ENCODE measurements around the gene PDE6A. TPM values are rescaled to one million over a fixed set of nuclear protein-coding genes. Genes with fewer than 3 reads are reported as not detected.
A peak's percentile ranks its signal among the peaks of the same experiment; 100 is the strongest.
"Not testable (repeated sequence)": the region's sequence is repeated elsewhere in the genome, so short reads cannot be mapped to it uniquely, and the experiment has no call there.

PDE6A gene
- total RNA-seq, 4 donors from 2014 or later = 0.04 to 3.8 (median 2.2) TPM

- intact Hi-C loops (cut with DNase I) = no loop called here
- no peak overlapping the region for H3K27ac ChIP-seq
- TF ChIP-seq POLR2A (IDR thresholded peaks at IDR 0.05) = no peak
- no peak for TF ChIP-seq CTCF (IDR thresholded peaks at IDR 0.05)
- no peaks in the 10 kb centered on the region for H3K4me1 ChIP-seq
- peaks cover 0 to 8% (median 0%) of the 10 kb centered on the region in 3 donors for H3K36me3 ChIP-seq
- WGBS, 2 donors = 83 to 87% methylated on average over 3 of the region's 3 CpGs
- H3K9me3 ChIP-seq = no peaks in the 10 kb centered on the region
- DNase-seq = no peak
- no peaks in the 10 kb centered on the region for H3K27me3 ChIP-seq
- no peak overlapping the region for H3K4me3 ChIP-seq
Measured at GRCh38 chr5:149863830-149864229, 80.8 kb downstream of the PDE6A start.

DNA sequence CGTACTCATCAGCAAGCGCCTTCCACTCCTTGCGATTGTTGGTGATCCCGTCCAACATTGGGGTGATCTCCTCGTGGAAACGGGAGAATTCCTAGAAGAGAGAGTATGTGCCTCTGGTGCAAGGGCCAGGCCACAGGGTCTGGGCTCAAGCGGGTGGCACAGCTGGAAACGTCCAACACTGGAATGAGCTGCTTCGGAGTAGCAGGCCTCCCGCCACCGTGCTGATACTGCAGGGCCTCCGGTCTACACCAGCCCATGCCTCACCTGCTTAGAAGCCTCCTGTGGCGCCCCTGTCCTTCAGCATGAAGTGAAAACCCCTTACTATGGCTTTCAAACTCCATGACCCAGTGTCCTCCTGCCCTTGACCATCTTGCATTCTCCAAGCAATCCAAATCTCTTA lies 81.4 kb downstream of the PDE6A start:
- Histone ChIP-seq H3K36me3 (peaks cover 0 to 8% (median 0%) of the 10 kb centered on the region in 3 donors), H3K4me3 (no peak overlapping the region), H3K27ac (no peak overlapping the region), H3K27me3 (no peaks in the 10 kb centered on the region), H3K4me1 (peaks cover 0 to 2% (median 0%) of the 10 kb centered on the region in 3 donors), H3K9me3 (no peaks in the 10 kb centered on the region)
- TF ChIP-seq CTCF (IDR thresholded peaks at IDR 0.05) (no peak), POLR2A (IDR thresholded peaks at IDR 0.05) (no peak)
- no peak for DNase-seq
- 91 to 92% methylated on average over 11 to 12 of the region's 13 CpGs for WGBS, 2 donors
- intact Hi-C loops (cut with DNase I) = no loop called here

DNA sequence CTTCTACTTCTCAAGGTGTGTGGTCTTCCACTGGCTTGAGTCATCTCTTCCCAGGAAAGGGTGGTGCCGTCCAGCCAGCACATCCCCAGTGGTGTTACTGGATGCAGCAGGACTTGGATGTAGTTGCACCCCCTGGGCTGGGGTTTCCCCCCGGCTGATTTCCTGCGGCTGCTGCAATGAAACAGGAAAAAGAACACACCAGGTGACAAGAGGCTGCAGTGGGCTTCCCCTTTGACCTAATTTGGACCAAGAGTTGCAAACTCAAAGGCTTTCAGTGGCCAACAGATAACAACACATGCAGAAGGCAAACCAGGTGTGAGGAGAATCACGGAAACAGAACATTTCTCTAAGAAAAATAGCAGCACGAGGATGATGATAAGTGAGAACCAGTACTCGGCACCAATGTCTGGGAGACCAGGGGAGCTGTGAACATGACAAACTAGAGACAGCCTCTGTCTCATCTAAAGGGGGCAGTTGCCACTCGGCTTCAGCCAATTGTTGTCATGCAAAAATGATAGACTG lies 83.7 kb downstream of the PDE6A start:
- Histone ChIP-seq H3K36me3 (peaks cover 0 to 8% (median 0%) of the 10 kb centered on the region in 3 donors), H3K4me3 (no peak overlapping the region), H3K27ac (no peak overlapping the region), H3K9me3 (no peaks in the 10 kb centered on the region), H3K4me1 (peaks cover 6 to 22% (median 7%) of the 10 kb centered on the region in 3 donors), H3K27me3 (no peaks in the 10 kb centered on the region)
- no peak for TF ChIP-seq CTCF (IDR thresholded peaks at IDR 0.05)
- no peak for TF ChIP-seq POLR2A (IDR thresholded peaks at IDR 0.05)
- WGBS, 2 donors = 70 to 81% methylated on average over 4 to 7 of the region's 7 CpGs
- no peak for DNase-seq
- intact Hi-C loops (cut with DNase I) = no loop called here

GRCh38 chr5:149859746-149860145 lies 84.8 kb downstream of the PDE6A start:
- intact Hi-C loops (cut with DNase I) = no loop called here
- Histone ChIP-seq H3K27ac (no peak overlapping the region), H3K4me3 (no peak overlapping the region), H3K4me1 (peaks cover 6 to 22% (median 7%) of the 10 kb centered on the region in 3 donors), H3K9me3 (no peaks in the 10 kb centered on the region), H3K36me3 (peaks cover 0 to 8% (median 0%) of the 10 kb centered on the region in 3 donors), H3K27me3 (no peaks in the 10 kb centered on the region)
- no peak for DNase-seq
- WGBS, 2 donors = 97 to 98% methylated on average over 4 of the region's 4 CpGs
- TF ChIP-seq POLR2A (IDR thresholded peaks at IDR 0.05) = no peak
- no peak for TF ChIP-seq CTCF (IDR thresholded peaks at IDR 0.05)

GRCh38 chr5:149858481-149858880 lies 86.1 kb downstream of the PDE6A start:
- DNase-seq; H3K36me3 ChIP-seq; H3K9me3 ChIP-seq; H3K27me3 ChIP-seq; H3K4me3 ChIP-seq; intact Hi-C loops (cut with DNase I): not testable (repeated sequence)
- WGBS, 2 donors = 94 to 95% methylated on average over 5 to 6 of the region's 6 CpGs
- peak overlapping the region in 3 of 4 donors; percentile 11 to 77 (median 64) for H3K27ac ChIP-seq
- peaks cover 6 to 22% (median 7%) of the 10 kb centered on the region in 3 donors for H3K4me1 ChIP-seq

DNA sequence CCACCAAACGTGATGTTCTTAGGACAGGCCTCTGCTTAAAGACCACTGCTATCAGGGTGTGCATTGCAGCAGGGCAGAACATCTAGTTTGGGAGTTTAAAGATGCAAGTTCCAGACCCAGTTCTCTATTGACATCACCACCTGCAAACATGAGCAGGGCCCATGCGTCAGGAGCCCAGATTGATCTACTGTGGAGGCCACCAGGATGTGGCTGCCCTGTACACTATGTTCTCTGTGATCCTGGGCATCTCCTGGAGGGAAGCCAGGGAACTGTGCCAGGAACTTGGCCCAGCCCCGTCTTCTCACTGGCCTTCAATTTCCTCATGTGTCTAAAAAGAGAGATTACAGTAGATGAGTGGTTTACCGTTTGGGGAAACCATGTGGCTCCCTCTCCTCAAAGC lies 87.1 kb downstream of the PDE6A start:
- no peak for DNase-seq
- Histone ChIP-seq H3K36me3 (peaks cover 0 to 8% (median 0%) of the 10 kb centered on the region in 3 donors), H3K4me1 (peaks cover 6 to 29% (median 7%) of the 10 kb centered on the region in 3 donors), H3K27me3 (no peaks in the 10 kb centered on the region), H3K9me3 (no peaks in the 10 kb centered on the region), H3K27ac (peak overlapping the region in 3 of 4 donors; percentile 64 to 77 (median 66)), H3K4me3 (no peak overlapping the region)
- intact Hi-C loops (cut with DNase I) = no loop called here
- TF ChIP-seq POLR2A (IDR thresholded peaks at IDR 0.05) (peak in 2 of 4 donors; percentile 14 to 25), CTCF (IDR thresholded peaks at IDR 0.05) (no peak)
- WGBS, 2 donors = 7 to 29% methylated on average over 2 to 3 of the region's 4 CpGs
